SU-DHL-6 (cell line): ENCODE measurements around the gene TUBB6.

Source experiments
- EZH2phosphoT487 ChIP-seq: fragments of 200-600 bp; sonication (generic), shearing (Covaris generic); conservative IDR thresholded peaks from 2 replicates; pipeline ENCODE4 v1.6.1; 2018; ENCODE audit warnings: mild to moderate bottlenecking, antibody characterized with exemption, low read length, moderate library complexity, mixed read lengths
- TF ChIP-seq, protein P1 (sequence below): fragments of 200-600 bp; sonication (generic); IDR thresholded peaks from one replicate; pipeline ENCODE4 v1.5.1; 2017; ENCODE audit warnings: antibody characterized with exemption, mild to moderate bottlenecking, low read length, moderate library complexity; ENCODE audit not compliant: insufficient read depth, poor library complexity, severe bottlenecking

DNA sequence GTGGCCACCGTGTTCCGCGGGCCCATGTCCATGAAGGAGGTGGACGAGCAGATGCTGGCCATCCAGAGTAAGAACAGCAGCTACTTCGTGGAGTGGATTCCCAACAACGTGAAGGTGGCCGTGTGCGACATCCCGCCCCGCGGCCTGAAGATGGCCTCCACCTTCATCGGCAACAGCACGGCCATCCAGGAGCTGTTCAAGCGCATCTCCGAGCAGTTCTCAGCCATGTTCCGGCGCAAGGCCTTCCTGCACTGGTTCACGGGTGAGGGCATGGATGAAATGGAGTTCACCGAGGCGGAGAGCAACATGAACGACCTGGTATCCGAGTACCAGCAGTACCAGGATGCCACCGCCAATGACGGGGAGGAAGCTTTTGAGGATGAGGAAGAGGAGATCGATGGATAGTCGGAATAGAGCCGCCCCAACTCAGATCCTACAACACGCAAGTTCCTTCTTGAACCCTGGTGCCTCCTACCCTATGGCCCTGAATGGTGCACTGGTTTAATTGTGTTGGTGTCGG is 17.7 kb downstream of the TUBB6 start:
- TF ChIP-seq, protein P1, sequence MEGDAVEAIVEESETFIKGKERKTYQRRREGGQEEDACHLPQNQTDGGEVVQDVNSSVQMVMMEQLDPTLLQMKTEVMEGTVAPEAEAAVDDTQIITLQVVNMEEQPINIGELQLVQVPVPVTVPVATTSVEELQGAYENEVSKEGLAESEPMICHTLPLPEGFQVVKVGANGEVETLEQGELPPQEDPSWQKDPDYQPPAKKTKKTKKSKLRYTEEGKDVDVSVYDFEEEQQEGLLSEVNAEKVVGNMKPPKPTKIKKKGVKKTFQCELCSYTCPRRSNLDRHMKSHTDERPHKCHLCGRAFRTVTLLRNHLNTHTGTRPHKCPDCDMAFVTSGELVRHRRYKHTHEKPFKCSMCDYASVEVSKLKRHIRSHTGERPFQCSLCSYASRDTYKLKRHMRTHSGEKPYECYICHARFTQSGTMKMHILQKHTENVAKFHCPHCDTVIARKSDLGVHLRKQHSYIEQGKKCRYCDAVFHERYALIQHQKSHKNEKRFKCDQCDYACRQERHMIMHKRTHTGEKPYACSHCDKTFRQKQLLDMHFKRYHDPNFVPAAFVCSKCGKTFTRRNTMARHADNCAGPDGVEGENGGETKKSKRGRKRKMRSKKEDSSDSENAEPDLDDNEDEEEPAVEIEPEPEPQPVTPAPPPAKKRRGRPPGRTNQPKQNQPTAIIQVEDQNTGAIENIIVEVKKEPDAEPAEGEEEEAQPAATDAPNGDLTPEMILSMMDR: no peak
- no peak for TF ChIP-seq EZH2phosphoT487
